Adrenal gland (tissue), 12 donors: ENCODE data around the gene FLT1. TPM values are rescaled to one million over a fixed set of nuclear protein-coding genes. Genes with fewer than 3 reads are reported as not detected.

Experiments
- DNase-seq, 7 donors: peaks; one replicate each; pipeline ENCODE4 v3.0.0-alpha.2; 2019 to 2020
- H3K27ac ChIP-seq, 5 donors: fragments of 200-600 bp; sonication (generic) in 4 of 5; 1 replicate in 3 of 5; 2 replicates in 2 of 5; pipeline versions ENCODE4 v1.5.1 to v1.8.0; 2016 to 2020; ENCODE audit warnings: mild to moderate bottlenecking in 1 of 5
- H3K27me3 ChIP-seq: fragments of 200-600 bp; 2 replicates; pipeline ENCODE4 v1.8.0; 2021
- H3K36me3 ChIP-seq, 2 donors: fragments of 200-600 bp; replicated peaks in 1 of 2; 1 replicate in 1 of 2; 2 replicates in 1 of 2; pipeline versions ENCODE4 v1.5.1 to v1.8.0; 2018 to 2022
- H3K4me1 ChIP-seq, 2 donors: fragments of 200-600 bp; replicated peaks in 1 of 2; 1 replicate in 1 of 2; 2 replicates in 1 of 2; pipeline versions ENCODE4 v1.5.1 to v1.8.0; 2018 to 2021
- H3K4me3 ChIP-seq, 4 donors: fragments of 200-600 bp; sonication (generic) in 3 of 4; one replicate each; pipeline ENCODE4 v1.5.1; 2016 to 2018
- H3K9me3 ChIP-seq, 3 donors: fragments of 200-600 bp; sonication (generic) in 1 of 3; replicated peaks in 1 of 3; 1 replicate in 2 of 3; 2 replicates in 1 of 3; pipeline versions ENCODE4 v1.5.1 to v1.8.0; 2016 to 2021
- CTCF ChIP-seq, 6 experiments: fragments of 450-650 bp in 4 of 6; fragments of 200-600 bp in 2 of 6; sonication (generic) in 1 of 6; IDR thresholded peaks; 1 replicate in 5 of 6; 2 replicates in 1 of 6; pipeline versions ENCODE4 v1.5.1 to v1.8.0; 2016 to 2021; ENCODE audit warnings: antibody characterized with exemption in 6 of 6, mild to moderate bottlenecking in 2 of 6, moderate library complexity in 1 of 6
- POLR2A ChIP-seq, 2 donors: fragments of 450-650 bp; IDR thresholded peaks; one replicate each; pipeline ENCODE4 v1.6.1; 2017; ENCODE audit warnings: antibody characterized with exemption in 2 of 2, mild to moderate bottlenecking in 2 of 2, moderate library complexity in 1 of 2
- WGBS, 4 donors: extraction: QIAGEN DNeasy Blood & Tissue Kit in 2 of 4; methylation state at CpG; one replicate each; pipeline versions ENCODE4 v1.1.5 to v1.1.7; 2013 to 2017; 5-methylcytosine and 5-hydroxymethylcytosine counted together
- intact Hi-C, 2 donors: fragments of 100-400 bp; cut with DNase I; formaldehyde crosslinking; loops; one replicate each; pipeline versions ENCODE4 v1.14.1 to v1.15.0; 2022 to 2023
- polyA plus RNA-seq, 3 donors: library from polyadenylated mRNA; stranded (reverse); fragments of 200-250 nt in 2 of 3; fragments of 350-450 nt in 1 of 3; fragmentation: Illumina TruSeq in 1 of 3; extraction: RNeasy Lipid Tissue Mini Kit (QIAGEN cat#74804) in 1 of 3; gene quantifications; one replicate each; pipeline ENCODE4 v1.2.3, GENCODE V29; 2013 to 2014
- total RNA-seq, 9 donors: library from RNA; depleted of rRNA in 4 of 9; stranded (reverse); fragments of >200 nt in 4 of 9; fragments of 120-200 nt in 1 of 9; fragmentation: NEBNext Ultra II Directional in 1 of 9; extraction: Animal tissue kit (Norgen Biotek cat#: 25700) in 1 of 9; gene quantifications; one replicate each; pipeline versions ENCODE4 v1.1.0 to v1.2.4, GENCODE V29; 2013 to 2023
- donor health status: healthy with polysubstance abuse.
- donor health status: Bipolar disorder and iron deficiency.
- donor health status: DM: yes; HTN: yes; CAD: no.
- donor health status: DM: no; HTN: no; CAD: no.
- donor health status: DM: no; HTN: no; CAD: no.
- donor health status: DM: yes; HTN: yes; CAD: no.

FLT1 gene
- total and polyA plus RNA-seq, 12 donors, result 2.7 to 55.9 (median 24.2) TPM

- Histone ChIP-seq H3K27ac (no peak overlapping the region), H3K4me3 (no peak overlapping the region), H3K36me3 (no peaks in the 10 kb centered on the region), H3K27me3 (no peaks in the 10 kb centered on the region), H3K9me3 (no peaks in the 10 kb centered on the region), H3K4me1 (no peaks in the 10 kb centered on the region)
- DNase-seq, result no peak
- intact Hi-C loops, result no loop called here
- TF ChIP-seq POLR2A (IDR thresholded peaks at IDR 0.05) (no peak), CTCF (IDR thresholded peaks at IDR 0.05) (no peak)
- 77 to 82% (median 81%) methylated on average over 4 of the region's 4 CpGs for WGBS, 4 donors
These were observed 124.5 kb downstream of the FLT1 start for GRCh38 chr13:28370448-28370847.

- DNase-seq, result no peak
- no peaks in the 10 kb centered on the region for H3K27me3 ChIP-seq
- intact Hi-C loops, result no loop called here
- H3K9me3 ChIP-seq, result no peaks in the 10 kb centered on the region
- no peaks in the 10 kb centered on the region for H3K36me3 ChIP-seq
- WGBS, 4 donors, result 75 to 83% (median 81%) methylated on average over 2 of the region's 2 CpGs
- H3K27ac ChIP-seq, result no peak overlapping the region
- no peak overlapping the region for H3K4me3 ChIP-seq
- no peaks in the 10 kb centered on the region for H3K4me1 ChIP-seq
- TF ChIP-seq POLR2A (IDR thresholded peaks at IDR 0.05), result no peak
- TF ChIP-seq CTCF (IDR thresholded peaks at IDR 0.05), result no peak
These were observed 136.2 kb downstream of the FLT1 start for GRCh38 chr13:28358708-28359107.

- no peak overlapping the region for H3K4me3 ChIP-seq
- 52 to 78% (median 62%) methylated on average over 4 of the region's 4 CpGs for WGBS, 4 donors
- no peak for TF ChIP-seq CTCF (IDR thresholded peaks at IDR 0.05)
- TF ChIP-seq POLR2A (IDR thresholded peaks at IDR 0.05), result no peak
- H3K27me3 ChIP-seq, result no peaks in the 10 kb centered on the region
- intact Hi-C loops, result no loop called here
- no peak for DNase-seq
- H3K27ac ChIP-seq, result no peak overlapping the region
- H3K4me1 ChIP-seq, result no peaks in the 10 kb centered on the region
- no peaks in the 10 kb centered on the region for H3K36me3 ChIP-seq
- no peaks in the 10 kb centered on the region for H3K9me3 ChIP-seq
These were observed 137.0 kb downstream of the FLT1 start for GRCh38 chr13:28357911-28358433.

DNA sequence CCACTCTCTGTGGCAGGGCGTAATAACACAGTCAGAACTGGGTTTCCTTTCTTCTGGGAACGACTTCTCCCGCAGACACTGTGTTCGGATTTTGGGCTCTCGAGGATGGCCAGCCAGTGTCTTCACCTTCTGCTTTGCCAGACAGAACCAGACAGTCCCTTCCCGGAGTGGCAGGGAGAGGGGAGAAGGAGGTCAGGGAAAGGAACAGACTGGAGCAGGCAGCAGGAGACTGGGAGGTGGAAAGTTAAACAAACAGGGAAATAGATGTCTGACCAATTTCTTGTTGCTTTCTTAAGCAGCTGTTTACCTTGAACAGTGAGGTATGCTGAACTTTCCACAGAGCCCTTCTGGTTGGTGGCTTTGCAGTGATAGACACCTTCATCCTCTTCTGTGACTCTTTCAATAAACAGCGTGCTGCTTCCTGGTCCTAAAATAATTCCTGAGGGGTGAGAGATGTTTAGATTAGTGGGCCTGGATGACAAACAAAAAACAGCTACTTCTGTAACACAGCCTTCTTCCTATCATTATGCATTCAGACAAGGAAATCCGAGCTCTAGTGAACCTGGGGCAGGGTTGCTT is 137.6 kb downstream of the FLT1 start:
- H3K9me3 ChIP-seq, result no peaks in the 10 kb centered on the region
- H3K36me3 ChIP-seq, result no peaks in the 10 kb centered on the region
- DNase-seq, result no peak
- no peaks in the 10 kb centered on the region for H3K27me3 ChIP-seq
- no peak for TF ChIP-seq POLR2A (IDR thresholded peaks at IDR 0.05)
- no peak for TF ChIP-seq CTCF (IDR thresholded peaks at IDR 0.05)
- no peak overlapping the region for H3K27ac ChIP-seq
- intact Hi-C loops, result no loop called here
- no peak overlapping the region for H3K4me3 ChIP-seq
- WGBS, 4 donors, result 56 to 80% (median 71%) methylated on average over 8 of the region's 8 CpGs
- no peaks in the 10 kb centered on the region for H3K4me1 ChIP-seq
